NCI-H2196 (cell line): ENCODE data around the gene PPP6R2.

ENCODE experiments used
- DNase-seq: peaks from one replicate; lab custom pipeline; 2025; ENCODE audit not compliant: unreplicated experiment; lab: John Stamatoyannopoulos, UW

PPP6R2 gene

DNA sequence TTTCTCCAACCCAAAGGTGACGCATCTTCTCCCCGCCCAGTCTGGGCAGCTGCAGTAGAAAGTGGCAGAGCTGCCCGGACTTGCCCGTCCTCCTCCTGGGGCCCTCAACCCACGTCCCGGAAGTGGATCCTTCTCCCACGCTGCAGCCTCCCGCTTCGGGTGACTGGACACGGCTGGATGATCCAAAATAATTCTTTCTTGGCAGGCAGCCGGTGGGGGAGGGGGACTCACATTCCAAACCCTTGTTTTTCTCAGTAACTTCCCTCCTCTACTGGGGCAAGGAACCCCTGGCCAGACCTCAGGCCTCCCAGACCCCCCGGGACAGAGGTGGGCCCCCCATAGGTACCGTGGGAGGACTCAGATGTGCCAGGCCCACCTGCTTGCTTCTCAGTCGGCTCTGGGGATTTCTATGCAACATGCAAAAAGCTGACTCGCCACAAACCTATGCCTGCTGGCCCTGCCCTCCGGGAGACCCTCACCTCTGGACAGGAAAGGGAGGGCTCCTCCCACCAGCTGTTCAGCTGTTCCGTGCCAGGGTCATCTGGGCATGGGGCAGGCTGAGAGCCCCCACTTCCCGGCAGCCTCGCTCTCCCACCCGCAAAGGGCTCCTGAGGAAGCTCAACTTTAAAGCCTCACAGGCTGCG, 37.1 kb upstream of the PPP6R2 start:
- DNase-seq: peak; percentile 79

DNA sequence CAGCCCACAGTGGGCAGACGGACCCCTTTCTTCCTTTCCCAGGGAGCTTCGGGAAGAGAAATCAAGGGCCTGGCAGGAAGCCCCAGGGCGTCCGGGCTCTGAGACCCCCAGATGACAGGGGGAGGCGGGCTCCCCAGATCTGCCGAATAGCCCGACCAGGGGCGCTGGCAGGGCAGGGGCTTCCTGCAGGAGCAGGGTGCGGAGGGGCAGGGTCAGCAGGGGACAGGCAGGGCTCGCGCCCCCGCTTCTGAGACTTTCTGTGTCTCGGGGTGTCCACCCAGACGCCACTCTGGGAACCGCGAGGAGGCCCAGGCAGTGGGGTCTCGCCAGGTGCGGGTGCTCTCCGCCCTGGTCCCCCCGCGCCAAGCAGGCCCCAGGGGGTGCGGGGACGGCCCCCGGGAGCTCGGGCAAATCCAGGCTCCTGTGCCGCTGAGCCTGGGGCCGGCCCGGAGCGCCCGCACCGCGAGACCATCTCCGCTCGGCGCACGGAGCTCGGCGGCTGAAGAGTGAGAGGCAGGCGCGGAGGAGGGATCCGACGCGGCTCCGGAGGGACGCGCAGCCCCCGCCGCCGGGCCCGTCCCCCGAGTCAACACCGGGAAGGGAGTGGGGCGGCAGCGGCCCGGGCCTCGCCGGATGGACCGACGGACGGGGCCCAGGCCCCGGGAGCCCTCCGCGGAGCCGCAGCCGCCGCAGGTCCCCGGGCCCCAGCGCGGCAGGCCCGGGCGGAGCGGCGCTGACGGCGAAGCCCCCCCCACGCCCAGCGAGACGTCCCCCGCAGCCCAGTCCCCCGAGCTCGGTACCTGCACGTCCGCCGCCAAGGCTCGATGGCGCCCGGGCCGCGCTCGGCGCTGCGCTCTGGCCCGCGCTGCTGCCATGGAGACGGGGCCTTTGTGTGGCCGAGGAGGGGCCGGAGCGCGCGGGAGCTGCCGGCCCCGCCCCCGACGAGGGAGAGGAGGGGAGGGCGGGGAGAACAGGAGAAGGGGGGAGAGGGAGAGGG, 36.1 kb upstream of the PPP6R2 start, which contains the start of gene PLXNB2:
TSS of gene PLXNB2 (minus strand) at position 894 of the 997 bp plus-strand sequence. CDS start 17,062 bp downstream, outside the sequence.
- peak; percentile 80 for DNase-seq

GRCh38 chr22:50307890-50308596, 35.1 kb upstream of the PPP6R2 start:
- DNase-seq: no peak

GRCh38 chr22:50308597-50308935, 34.6 kb upstream of the PPP6R2 start:
- no peak for DNase-seq

GRCh38 chr22:50308986-50309600, 34.0 kb upstream of the PPP6R2 start:
- no peak for DNase-seq

- DNase-seq: no peak
Observed at GRCh38 chr22:50309601-50309991, 33.5 kb upstream of the PPP6R2 start.

DNA sequence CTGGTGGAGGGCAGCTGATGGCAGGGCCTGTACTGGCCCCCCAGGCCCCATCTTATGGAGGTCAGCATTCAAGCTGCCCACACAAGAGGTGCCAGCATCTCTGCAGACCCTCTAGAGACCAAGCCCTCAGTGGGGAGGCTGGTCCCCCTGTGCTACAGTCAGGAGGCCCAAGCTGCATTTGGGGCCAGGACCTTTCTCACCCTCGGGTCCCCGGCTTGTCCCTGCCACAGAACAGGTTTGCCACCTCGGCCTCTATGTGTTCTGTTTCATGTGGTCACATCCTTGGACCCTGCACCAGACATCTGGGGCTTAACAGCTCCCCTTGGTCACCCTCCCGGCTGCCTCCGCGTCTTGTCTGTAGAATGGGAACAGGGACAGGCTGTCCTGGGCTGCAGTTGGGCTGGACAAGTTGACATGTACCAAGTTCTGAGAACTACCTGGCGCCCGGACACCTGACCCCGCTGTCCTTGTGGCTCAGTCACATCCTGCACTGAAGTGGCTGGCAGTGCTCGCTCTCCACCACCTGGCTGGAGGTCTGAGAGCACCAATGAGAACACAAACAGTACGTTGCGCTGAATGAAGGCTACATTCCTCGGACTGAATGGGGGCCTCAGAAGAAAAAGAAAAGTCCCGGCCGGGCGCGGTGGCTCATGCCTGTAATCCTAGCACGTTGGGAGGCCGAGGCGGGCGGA, 33.0 kb upstream of the PPP6R2 start:
- DNase-seq: no peak

DNA sequence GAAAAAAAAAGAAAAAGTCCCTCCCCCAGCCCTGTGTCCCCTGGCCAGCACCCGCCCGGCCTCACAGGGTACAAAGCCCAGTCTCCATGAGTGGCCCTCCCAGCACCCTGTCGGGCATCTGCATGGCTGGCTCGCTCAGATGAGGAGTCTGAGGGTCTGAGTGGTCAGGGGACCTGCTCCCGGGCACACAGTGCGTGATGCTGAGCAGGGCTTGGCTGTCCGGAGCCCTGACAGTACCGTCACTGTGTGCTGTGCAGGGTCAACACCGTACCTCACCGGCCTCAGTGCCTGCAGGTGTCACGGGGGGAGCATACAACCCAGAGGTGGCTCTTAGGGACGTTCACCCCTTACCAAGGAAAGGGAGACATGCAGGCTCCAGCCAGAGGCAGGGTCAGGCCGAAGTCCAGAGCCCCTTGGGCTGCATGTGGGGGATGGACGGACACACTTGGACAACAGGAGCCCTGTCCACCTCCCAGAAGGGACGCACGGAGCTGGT, 32.1 kb upstream of the PPP6R2 start:
- no peak for DNase-seq

- no peak for DNase-seq
Observed at GRCh38 chr22:50311606-50312351, 31.3 kb upstream of the PPP6R2 start.

- DNase-seq: no peak
Observed at GRCh38 chr22:50312371-50312770, 30.8 kb upstream of the PPP6R2 start.

GRCh38 chr22:50313021-50313420, 30.1 kb upstream of the PPP6R2 start:
- no peak for DNase-seq

DNA sequence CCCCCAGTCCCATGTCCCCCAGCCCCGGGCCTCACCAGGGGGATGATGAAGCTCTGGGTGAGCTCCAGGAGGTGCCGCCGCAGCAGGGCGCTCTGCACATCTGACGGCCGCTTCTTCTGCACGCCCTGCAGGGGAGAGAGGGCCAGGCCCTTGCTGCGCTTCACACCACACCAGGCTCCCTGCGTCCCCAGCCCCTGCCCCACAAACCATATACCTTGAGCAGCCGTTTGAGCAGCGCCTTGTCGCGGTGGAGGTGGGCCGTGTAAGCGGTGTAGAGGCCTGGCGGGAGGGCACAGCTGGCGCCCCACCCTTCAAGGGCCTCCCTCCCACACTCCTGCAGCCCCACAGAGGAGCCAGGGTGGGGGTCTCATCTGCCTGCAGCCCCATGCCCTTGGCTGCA, 29.5 kb upstream of the PPP6R2 start:
- no peak for DNase-seq

GRCh38 chr22:50314081-50314454, 29.1 kb upstream of the PPP6R2 start:
- no peak for DNase-seq

DNA sequence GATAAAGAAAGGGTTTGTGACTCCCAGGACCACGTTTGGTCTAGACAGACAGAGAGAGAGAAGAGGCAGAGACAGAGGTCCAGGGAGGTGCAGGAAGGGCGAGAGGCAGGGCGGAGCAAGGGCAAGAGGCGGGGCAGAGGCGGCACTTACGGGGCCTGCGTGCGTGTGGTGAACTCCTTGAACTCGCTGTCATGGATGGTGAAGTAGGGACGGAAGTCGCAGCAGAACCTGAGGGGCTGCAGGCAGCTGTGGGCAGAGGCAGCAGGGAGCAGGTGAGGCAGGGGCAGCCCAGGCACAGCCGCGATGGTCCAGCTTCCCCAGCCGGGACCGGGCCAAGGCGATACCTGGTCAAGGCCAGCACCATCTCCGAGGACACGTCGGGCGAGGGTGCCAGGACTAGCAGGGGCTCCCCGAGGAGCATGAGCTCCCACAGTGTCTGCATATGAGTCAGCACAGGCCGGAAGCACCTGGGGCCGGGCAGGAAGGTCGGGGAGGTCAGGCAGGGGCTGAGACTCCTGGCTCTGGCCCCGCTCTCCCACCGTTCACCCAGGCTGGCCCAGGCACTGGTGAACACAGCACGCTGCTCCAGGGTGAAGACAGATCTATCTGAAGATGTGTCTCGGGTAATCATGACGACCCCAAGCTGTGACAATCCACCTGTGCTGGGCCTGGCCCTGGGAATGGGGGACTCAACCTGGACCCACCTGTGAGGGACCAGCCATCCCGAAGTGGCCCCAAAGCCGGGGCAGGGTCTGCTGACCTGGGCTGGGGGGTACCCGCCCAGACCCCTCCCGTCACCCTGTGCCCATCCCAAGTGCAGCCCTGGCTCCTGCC, 28.5 kb upstream of the PPP6R2 start:
- no peak for DNase-seq

DNA sequence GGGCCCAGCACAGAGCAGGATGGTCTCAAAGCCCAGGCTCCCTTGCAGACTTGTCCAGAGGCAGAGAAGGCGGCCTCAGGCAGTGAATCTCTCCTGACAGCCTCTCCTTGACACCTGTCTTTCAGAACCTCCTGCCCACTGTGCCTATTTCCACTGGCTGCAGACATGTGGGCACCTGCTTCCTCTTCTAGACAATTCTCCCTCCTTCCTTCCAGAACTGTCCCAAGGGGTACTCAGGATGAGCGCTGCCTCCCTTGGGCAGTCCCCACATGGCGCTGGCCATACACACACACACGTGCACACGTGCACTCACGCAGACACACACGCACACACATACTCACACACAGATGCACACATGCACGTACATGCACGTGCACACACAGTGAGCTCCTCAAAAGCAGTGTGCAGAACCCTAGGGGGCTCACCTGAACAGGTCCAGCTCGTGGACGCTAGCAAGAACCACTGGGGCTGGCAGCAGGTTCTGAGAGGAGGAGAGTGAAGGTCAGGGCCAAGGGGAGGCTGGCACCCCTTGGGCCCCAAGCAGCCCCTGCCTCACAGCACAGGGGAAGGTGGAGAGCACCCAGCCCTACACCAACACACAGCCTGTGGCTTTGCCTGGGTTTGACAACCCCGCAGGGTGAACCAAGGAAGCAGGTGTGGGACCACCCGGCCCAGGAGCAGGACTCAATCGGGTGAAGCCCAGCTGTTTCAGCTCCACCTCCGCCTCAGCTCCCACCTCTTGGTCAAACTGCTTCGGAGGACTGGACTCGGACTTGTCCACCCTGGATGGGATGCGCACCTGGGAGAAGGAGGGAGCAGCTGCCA, 27.6 kb upstream of the PPP6R2 start:
- DNase-seq: no peak

GRCh38 chr22:50316114-50317065, 26.7 kb upstream of the PPP6R2 start:
- no peak for DNase-seq

DNA sequence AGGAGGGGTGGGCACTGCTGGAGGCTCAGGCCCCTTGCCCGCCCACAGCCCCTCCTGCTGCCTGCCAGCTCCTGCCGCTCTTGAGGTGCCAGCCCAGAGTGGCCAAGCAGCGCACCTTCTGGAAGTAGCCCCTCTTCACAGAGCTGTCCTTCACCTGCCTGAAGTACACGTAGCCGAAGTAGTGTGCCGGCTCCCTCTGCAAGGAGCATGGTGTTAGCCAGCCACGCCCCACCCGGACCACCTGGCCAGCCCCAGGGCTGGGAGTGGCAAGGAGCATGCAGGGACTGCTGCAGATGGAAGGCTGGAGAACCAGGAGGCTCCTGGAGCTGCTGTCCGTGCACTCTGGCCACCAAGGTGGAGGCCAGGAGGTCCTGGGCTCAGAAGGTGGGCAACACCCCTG, 25.9 kb upstream of the PPP6R2 start:
- no peak for DNase-seq
